NOMO-1 treated with dmso at 0.1 percent for 144 hours (cell line): Measurements from ENCODE around the gene LRRC1.

Experiments
- DNase-seq: peaks from one replicate; lab custom pipeline; 2025; ENCODE audit not compliant: unreplicated experiment; lab: John Stamatoyannopoulos, UW

Gene LRRC1

DNA sequence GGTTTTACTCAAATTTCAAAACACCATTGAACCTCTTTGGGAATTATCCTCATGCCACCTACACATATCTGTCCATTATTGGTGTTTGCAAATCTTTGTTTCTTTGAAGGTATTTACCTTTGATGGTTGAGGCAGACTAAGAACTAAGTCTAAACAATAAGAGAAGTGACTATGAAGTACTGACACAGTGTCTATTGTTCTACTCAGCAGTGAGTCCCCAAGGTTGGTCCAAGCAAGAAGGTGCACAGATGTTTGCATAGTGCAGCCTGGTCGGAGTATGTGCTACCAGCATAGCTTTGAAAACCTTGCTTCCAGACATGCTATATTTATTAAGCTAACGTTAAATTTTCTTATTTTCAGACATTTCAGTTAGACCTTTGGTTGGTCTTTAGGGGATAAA, 19.5 kb downstream of the LRRC1 start:
- no peak for DNase-seq

DNA sequence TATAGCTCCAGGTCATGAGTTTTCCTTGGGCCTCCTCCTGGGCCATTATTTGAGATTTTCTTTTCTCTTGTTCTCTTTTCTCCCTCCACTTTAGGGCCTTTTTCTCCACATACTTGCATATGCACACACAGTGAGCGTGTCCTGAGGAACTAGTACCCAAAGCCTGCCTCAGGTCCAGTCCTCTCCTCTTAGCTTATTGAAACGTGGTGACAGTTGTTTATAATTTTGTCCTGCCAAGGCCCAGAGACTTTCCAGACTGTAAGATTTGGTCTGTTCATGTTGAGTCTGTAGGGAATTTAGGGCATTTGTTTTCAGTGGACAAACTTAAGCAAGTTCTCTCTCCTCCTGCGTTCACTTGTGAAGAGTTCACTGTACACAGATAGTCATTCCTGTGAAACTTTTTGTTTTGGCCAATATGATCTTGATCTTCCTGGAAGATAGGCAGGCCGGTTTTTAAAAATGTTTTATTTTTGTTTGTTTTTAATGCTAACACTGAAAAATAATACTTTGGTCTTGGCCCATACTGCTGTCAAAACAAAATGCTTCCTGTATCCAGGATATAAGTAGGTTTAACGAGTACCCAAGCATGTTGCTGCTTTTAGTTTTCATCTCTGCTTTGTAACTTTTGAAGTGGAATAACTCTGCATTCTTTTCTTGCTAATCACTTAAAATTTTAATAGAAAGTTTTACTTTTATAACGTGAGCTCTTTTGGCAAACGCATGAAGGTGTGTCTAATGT, 20.7 kb downstream of the LRRC1 start:
- DNase-seq = no peak

DNA sequence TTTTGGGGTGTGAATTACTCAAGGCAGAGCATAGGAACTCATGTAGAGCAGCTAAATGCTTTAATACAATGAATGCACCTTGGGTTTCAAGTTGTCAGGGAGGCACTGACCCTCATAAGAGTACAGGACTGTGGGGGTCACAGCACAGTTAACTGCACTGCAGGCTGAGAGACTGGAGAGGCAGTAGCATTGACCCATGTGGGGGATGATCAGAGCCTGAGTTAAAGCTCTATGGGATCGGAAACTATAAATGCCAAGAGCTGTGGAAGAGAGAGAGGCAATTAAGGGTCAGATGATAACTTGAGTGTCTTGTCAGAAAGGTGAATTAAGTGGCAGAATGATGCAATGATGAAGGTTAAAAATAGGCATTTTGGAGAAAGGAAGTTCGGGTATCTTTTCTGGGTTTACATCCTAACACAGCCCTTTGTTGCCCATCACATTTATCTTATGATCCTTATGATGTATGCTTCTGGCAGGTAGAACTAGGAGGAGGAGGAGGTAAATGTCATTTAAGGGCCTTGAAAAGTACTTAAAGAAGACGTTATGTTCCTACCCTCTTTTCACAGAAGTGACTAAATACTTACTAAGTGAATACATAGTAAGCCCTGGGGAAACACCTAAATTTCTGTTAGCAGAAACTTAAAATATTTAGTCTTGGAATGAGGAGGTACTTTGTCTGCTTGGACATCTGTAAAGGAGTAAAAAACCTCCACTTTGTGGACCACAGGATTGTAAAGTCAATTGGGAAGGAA, 24.2 kb downstream of the LRRC1 start:
- no peak for DNase-seq

DNA sequence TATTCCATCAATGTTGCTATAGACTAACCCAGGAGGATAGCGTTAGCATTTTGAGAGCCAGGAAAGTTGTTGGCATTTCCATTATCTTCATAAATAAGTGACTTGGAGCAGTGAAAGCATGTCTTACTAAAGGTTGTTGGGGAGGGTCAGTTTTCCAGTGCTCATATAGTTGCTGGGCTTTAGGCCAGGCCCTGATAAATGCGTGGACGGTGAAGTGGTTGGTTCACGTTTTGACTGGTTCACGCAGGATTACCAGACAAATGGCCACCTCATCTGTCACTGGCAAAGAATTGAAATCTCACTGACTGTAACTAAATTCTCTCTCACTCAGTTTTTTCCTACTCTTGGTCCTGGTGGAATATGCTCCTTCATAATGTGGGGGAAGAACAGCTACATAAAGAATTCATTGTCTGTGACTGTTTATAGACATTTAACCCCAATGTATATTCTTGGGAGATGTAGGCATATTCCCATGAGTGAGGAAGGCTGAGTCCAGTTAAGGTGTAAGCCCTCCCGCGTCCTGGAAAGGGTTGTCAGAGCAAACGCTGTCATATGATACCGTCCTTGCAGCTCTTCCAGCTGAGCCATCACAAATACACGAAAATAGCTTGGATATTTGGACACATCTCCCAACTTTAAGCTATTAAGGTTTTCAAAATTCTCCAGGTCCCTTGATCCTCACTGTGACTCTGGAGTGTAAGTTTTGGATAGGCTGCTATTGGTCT, 27.8 kb downstream of the LRRC1 start:
- no peak for DNase-seq

DNA sequence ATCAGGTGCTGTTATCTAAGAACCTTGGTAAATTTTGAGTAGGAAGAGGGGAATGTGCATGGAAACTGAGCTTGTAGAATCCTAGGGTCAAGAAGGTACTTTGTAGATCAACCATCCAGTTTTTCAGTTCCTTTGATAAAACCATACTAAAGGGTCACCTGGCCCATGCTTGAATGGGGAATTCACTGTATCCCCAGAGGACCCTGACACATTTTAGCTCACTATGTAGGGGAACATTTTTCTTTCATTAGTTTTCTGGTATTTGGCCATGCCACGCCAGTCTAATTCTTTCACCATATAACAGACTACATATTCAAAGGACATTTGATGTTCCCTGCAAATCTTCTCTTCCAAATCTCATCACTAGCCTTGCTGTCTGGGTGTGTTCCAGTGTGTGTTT, 29.9 kb downstream of the LRRC1 start:
- no peak for DNase-seq

DNA sequence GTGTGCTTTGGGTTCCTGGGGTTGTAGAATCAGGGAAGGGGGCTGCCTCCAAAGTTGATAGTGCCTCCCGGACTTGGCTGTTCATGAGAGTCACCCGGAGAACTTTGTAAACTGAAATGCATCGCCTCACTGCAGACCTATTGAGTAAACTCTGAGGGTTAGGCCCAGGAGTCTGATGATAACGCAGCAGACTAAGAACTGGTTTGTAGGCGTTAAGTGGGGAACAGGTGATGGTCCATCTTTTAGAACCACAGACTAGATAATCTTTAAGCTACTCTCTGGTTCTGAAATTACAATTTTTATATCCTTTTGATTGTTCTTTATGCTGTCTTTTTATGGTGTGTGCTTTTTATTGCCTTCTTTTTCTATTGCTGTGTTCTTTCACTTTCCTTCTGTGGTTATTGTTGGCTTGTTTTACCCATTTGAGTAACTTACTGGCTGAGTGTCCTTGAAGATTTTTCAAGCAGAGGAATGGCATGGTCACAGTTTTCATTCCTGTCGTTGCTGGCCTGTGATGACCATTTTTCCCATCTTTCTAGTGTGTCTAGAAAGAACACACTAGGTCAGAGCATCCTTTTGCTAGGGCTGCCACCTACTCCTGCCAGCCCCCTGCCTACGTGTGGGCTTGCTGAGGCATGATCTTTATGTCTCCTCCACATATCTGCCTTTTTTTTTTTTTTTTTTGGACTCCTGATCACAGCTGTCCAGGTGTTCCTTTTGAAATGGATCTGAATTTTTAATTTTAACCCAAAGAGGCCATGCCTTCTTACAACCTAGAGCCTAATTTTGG, 30.9 kb downstream of the LRRC1 start:
- no peak for DNase-seq

DNA sequence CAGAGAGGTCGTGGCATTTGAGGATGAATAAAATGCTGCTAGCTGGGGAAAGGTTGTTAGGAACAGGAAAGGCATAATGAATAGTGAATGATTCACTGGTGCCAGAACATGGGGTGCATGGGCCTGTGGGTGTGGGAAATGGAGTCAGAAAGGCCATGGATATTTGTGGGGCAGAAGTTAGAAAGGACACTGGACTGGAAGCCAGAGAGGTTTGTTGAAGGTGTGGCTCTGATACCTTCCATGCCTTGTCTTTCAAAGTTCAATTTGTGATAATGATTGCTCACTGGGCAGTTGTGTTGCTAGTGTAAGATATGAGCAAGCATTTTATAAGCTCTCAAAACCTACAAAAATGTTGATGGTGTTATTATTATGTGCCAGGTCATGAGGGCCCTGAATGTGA, 32.7 kb downstream of the LRRC1 start:
- no peak for DNase-seq

DNA sequence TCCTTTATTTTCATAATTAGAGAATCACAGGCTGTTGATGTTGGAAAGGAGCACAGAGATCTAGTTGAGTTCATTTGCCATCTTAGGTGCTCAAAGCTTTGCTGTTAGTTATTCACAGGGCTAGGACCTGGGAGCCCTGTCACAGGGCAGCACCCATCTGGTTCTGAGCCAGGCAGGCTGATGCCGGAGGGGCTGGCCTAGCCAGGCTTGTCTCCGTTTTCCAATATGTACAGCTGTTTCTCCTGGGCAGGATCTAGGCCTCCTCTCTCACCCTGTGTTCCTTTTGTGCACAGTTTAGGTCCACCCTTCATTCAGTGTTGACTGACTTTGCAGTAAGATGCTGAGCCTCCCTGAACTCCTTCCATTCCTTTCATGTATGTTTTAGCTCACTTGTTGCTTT, 33.4 kb downstream of the LRRC1 start:
- no peak for DNase-seq

DNA sequence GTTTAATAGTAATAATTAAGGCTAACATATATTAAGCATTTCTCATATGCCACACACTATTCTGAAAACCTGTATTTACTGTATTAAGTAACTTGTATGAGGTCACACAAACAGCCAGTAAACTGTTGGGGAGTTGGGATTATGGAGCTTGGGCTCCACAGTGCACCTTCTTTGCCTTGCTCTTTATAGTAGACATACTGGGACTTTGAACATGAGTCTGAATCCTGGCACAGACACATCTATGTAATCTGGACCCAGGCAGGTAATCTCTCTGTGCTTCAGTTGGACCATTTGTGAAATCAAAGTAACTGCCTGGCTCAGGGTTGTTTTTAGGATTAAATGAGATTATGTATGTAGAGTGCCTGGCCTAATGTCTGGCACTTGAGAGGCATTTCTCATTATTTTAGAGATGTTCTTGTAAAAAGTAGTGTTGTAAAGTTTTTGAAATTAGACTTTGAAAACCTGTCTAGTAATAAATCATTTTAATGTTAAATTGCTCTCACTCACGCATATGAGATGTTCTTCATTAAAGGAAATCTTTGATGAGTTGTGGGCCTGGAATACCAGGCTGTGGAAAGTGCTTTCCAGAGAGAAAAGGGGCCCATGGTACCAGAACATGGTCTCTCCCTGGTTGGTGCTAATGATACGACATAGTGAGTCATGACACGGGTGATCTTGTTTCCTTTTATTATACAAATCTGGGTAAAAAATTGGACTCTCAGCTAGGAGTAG, 34.3 kb downstream of the LRRC1 start:
- DNase-seq = no peak

DNA sequence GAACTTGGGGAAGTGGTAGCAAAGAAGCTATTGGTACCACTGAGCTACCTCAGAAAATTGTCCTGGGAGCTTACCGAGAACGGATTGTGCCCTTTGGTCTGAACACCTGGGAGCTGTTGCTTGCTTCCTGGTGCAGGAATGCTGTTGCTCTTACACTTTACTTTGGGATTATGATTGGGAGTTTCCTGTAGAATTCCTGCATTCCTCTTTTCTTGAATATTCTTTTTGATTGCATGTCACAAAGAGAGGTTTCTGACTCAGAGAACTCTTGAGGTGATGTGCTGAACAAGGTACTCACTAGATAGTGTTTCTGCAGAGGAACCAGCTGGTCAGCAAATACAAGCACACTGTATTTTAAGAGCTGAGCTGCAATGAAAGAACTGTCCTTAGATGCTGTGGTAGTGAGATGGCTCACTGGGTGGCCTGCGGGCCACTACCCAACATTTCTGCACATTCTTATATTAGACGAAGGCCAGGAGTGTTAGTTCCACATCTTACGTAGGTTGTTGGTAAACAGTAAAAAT, 35.0 kb downstream of the LRRC1 start:
- no peak for DNase-seq

DNA sequence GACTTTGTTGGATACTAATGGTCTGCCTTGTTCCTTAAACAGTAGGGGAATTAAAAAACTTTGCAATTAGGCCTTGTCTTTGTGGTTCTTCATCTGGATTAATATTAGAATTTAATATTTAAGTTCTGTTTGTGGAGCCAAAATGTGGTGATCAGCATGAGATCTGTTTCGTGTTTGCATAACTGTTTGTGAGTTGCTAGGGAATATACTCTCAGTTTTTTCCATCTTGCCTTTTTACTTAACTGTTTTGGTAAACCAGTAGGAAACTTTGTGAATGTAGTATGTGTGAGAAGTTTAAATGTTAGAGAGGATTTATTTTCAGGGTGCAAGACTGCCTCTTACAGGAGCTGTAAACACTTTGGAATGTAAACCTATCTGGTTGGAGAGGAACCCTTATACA, 35.6 kb downstream of the LRRC1 start:
- DNase-seq = no peak

DNA sequence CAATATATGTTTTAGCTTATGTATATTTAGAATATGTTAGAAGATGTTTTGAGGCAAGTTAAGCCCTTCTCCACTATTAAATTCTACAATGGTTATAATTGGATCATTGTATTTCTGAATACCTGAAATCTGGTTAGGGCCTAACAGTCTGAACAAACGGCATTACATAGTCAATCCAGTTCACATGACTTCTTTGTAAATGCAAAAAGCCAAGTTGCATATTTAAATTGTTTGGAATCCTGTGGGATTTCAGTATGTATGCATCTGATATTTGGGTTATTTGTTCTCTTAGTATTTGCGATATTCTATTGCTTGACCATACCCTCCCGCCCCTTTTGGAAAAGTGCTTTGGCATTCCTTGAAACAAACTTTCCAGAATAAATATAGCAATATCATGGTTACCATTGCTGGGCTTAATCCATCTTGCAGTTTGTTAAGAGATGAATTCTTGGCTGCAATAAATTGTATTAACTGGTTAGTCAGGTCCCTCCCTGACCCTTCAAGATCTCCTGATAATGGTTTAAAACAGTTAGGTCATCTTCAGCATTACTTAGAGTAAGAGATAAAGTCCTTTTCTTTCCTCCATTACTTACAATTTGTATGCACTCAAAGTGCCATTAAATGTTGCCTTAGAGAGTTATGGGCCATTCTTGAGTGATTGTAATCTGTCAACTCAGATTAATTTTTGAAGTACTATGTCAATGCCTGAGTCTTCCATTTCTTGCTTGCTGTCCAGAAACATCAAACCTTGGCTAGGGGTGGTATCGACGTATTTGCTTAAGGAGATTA, 36.5 kb downstream of the LRRC1 start:
- no peak for DNase-seq

DNA sequence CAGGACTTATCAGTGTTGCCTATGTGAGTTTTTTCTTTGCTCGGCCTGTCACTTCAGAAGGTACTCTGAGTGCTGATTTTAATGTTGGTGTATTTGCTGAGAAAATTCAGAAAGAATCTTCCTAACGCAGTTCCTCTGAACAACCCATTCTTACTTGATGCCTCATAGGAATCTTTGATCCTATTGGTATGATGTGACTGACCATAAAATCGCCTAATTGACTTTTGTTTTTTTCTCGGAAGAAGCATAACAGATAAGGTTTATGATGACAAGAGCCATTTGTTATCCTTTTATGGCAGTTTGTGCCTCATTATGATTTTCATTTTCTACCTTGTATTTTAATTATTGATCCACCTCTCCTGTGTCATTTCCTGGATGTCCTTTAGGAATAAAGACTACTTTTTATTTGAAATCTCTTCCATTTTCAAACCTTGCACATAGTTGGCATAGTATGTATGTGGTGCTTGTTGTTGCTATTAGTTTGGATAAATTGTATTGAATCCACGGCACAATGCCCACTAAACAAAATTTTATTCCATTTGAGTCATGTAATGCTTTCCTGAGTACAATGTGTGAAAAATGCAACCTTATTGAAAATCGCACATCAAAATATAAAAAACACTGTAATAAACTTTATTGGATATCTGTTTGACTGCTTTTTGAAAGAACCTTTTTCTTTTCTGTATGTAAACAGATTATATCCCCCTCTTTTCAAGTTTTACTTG, 37.3 kb downstream of the LRRC1 start:
- no peak for DNase-seq

DNA sequence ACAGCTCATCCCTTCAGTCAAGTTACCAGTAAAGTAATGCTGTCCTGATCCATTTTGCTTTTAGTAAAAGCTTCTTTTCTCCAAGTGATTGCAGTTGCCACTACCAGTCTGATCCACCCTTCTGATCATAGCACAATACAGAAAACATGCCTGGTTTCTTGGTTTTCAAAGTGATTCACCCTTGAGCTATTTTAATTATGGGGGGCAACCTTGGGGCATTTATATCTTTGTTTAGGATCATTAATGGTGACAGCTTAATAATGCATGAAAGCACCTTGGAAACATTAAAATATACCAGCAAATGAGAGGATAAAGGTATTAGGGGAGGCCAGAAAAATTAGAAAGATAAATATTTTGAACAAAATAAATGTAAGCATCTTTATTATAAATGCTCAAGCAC, 38.4 kb downstream of the LRRC1 start:
- no peak for DNase-seq

DNA sequence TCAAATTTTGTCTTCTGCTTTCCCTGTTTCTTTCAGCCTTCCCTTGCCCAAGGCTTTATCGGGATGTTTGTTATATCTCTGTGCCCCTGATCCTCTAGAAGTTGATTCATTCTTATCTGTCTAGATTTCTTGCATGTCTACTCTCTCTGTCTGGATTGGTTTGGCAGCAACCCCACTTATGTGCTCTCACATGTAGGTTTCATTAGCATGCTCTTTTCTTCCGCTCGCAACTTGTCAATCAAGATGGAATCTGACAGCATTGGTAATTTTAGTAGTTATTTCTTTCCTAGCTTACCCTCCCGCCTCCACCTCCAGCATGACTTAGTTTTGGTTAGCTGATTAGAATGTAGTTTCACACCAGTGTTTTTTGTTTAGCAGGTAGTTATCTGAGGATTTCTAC, 39.3 kb downstream of the LRRC1 start:
- DNase-seq = no peak

DNA sequence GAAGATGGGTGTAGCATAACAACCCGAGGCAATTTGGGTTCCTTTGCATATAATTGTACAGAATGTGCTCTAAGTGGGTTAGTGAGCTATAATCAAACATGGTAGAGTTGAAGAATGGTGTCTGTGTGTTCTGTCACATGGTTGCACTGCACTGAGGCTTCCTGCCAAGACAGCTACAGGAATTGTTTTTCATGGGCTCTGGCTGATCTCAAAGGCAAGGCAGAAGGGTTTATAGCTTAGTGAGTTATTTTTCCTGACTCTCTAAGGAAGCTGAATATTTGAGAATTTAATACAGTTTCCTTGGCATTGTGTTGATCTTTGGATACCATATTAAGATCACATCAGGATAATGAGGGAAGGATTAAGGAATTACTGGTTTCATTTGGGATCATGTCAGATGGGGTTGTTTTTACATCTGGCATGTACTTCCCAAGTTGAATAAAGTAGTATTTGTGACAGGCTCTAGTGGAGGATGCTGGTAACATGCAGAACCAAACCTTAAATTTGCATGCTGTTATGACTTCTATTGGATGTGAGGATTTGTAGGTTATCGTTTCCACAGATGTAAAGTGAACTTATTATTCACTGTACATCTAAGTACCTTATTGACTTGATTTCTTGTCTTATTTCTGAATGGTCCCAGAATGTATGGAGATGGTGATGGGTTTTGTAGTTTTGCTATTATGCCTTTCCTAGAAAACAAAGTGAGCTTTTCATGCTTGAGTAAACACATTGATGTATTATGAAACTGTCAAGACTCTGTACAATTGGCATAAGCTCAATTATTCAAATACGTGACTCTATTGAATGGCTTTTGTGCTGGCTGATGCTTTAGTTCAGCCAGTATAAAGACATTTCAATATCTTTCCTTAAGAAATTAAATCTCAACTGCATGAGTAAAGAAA, 43.3 kb downstream of the LRRC1 start:
- no peak for DNase-seq

DNA sequence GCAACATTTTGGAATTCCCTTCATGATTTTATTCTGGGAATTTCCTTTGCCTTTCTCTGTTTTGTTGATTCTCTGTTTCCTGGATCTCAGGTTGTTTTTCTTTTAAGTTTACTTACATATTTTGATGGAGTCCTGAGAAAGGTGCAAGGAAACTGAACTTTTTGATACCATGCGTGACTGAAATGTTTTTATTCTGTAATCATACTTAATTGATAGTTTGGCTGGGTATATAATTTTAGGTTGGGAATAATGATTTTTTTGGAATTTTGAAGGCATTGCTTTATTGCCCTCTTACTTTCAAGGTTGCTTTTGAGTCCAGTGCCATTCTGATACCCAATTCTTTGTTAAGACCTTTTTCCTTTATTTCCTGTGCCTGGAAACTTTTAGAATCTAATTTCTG, 45.2 kb downstream of the LRRC1 start:
- no peak for DNase-seq
